ENCODE measurements around the gene LMBR1L. TPM values are rescaled to one million over a fixed set of nuclear protein-coding genes. Genes with fewer than 3 reads are reported as not detected.

The LMBR1L gene
- total and polyA plus RNA-seq, 2 of the 8 experiments (the other 6 are each of a cell fraction or from before 2014, with no cell fraction given), result 36.6 to 49.6 TPM

- TF ChIP-seq JUND (IDR thresholded peaks at IDR 0.05; ENCODE audit: low read length), result no peak
- TF ChIP-seq BRCA1 (IDR thresholded peaks at IDR 0.05; ENCODE audit: low read depth, low read length), result no peak
- TF ChIP-seq SP1 (IDR thresholded peaks at IDR 0.05; ENCODE audit: low read depth, low read length), result no peak
- no peak for TF ChIP-seq HDAC6 (IDR thresholded peaks at IDR 0.05; ENCODE audit: low read depth, low read length)
- TF ChIP-seq POU5F1 (IDR thresholded peaks at IDR 0.05; ENCODE audit: low read depth, low read length), result no peak
- TF ChIP-seq POLR2AphosphoS5 (IDR thresholded peaks at IDR 0.05; ENCODE audit: low read depth, low read length), result no peak
Measured at GRCh38 chr12:49049566-49050224, 61.0 kb downstream of the LMBR1L start (continued).

Data from H1 (cell line).